NOMO-1 treated with dmso at 0.1 percent for 144 hours (cell line): ENCODE measurements around the gene NHSL1.
A peak's percentile ranks its signal among the peaks of the same experiment; 100 is the strongest.

Experiments
- DNase-seq: peaks from one replicate; lab custom pipeline; 2025; ENCODE audit not compliant: unreplicated experiment; lab: John Stamatoyannopoulos, UW

Gene NHSL1

GRCh38 chr6:138374815-138375214, 124.5 kb downstream of the NHSL1 start:
- no peak for DNase-seq

- DNase-seq = no peak
Observed at GRCh38 chr6:138374230-138374629, 125.1 kb downstream of the NHSL1 start.

GRCh38 chr6:138372711-138373463, 126.4 kb downstream of the NHSL1 start:
- peak; percentile 2 for DNase-seq
